Uterus (tissue), 4 donors: ENCODE results near the gene ABHD12B. TPM values are rescaled to one million over a fixed set of nuclear protein-coding genes. Genes with fewer than 3 reads are reported as not detected.

Experiments used
- DNase-seq, 2 donors: peaks; one replicate each; pipeline ENCODE4 v3.0.0-alpha.2; 2019 to 2020
- H3K27ac ChIP-seq, 2 donors: fragments of 200-600 bp; sonication (generic); 1 replicate in 1 of 2; 2 replicates in 1 of 2; pipeline ENCODE4 v1.5.1; 2016 to 2018
- H3K27me3 ChIP-seq, 2 donors: fragments of 200-600 bp; sonication (generic); one replicate each; pipeline ENCODE4 v1.5.1; 2018 to 2019; ENCODE audit warnings: control low read depth in 1 of 2
- H3K36me3 ChIP-seq, 2 donors: fragments of 200-600 bp; sonication (generic); one replicate each; pipeline ENCODE4 v1.5.1; 2019; ENCODE audit warnings: control low read depth in 1 of 2
- H3K4me1 ChIP-seq, 2 donors: fragments of 200-600 bp; sonication (generic); one replicate each; pipeline ENCODE4 v1.5.1; 2018 to 2019; ENCODE audit warnings: control low read depth in 1 of 2
- H3K4me3 ChIP-seq, 2 donors: fragments of 200-600 bp; sonication (generic); 1 replicate in 1 of 2; 2 replicates in 1 of 2; pipeline ENCODE4 v1.5.1; 2018 to 2019; ENCODE audit warnings: mild to moderate bottlenecking in 1 of 2
- H3K9me3 ChIP-seq, 2 donors: fragments of 200-600 bp; sonication (generic); one replicate each; pipeline ENCODE4 v1.5.1; 2019; ENCODE audit warnings: control low read depth in 1 of 2
- CTCF ChIP-seq, 4 experiments: fragments of 200-600 bp in 2 of 4; fragments of 450-650 bp in 2 of 4; sonication (generic) in 2 of 4; IDR thresholded peaks; one replicate each; pipeline ENCODE4 v1.5.1; 2016 to 2019; ENCODE audit warnings: antibody characterized with exemption in 4 of 4, mild to moderate bottlenecking in 2 of 4, moderate library complexity in 1 of 4
- POLR2A ChIP-seq, 2 donors: fragments of 450-650 bp; IDR thresholded peaks; one replicate each; pipeline ENCODE4 v1.6.1; 2016; ENCODE audit warnings: antibody characterized with exemption in 2 of 2, mild to moderate bottlenecking in 1 of 2, moderate library complexity in 1 of 2
- intact Hi-C: fragments of 100-400 bp; cut with DNase I; formaldehyde crosslinking; loops from one replicate; pipeline ENCODE4 v1.15.1; 2023; ENCODE audit warnings: low total_unique reads
- total RNA-seq, 4 donors: library from RNA; depleted of rRNA in 3 of 4; stranded (reverse); fragments of >200 nt in 3 of 4; gene quantifications; one replicate each; pipeline versions ENCODE4 v1.1.0 to v1.2.4, GENCODE V29; 2014 to 2023
- donor health status: DM: yes; HTN: yes; CAD: no.

ABHD12B gene
- total RNA-seq, 4 donors from 2014 or later, result not detected

- intact Hi-C loops, result no loop called here
- no peak for TF ChIP-seq CTCF (IDR thresholded peaks at IDR 0.05)
- no peak for TF ChIP-seq POLR2A (IDR thresholded peaks at IDR 0.05)
- H3K4me1 ChIP-seq, result no peaks in the 10 kb centered on the region
- no peaks in the 10 kb centered on the region for H3K36me3 ChIP-seq
- H3K27me3 ChIP-seq, result no peaks in the 10 kb centered on the region
- H3K9me3 ChIP-seq, result no peaks in the 10 kb centered on the region
- no peak overlapping the region for H3K4me3 ChIP-seq
- no peak for DNase-seq
- no peak overlapping the region for H3K27ac ChIP-seq
These were observed 37.0 kb upstream of the ABHD12B start for GRCh38 chr14:50834802-50835276.

- Histone ChIP-seq H3K9me3 (no peaks in the 10 kb centered on the region), H3K27ac (no peak overlapping the region), H3K36me3 (no peaks in the 10 kb centered on the region), H3K4me3 (no peak overlapping the region), H3K4me1 (no peaks in the 10 kb centered on the region), H3K27me3 (no peaks in the 10 kb centered on the region)
- intact Hi-C loops, result no loop called here
- TF ChIP-seq POLR2A (IDR thresholded peaks at IDR 0.05), result no peak
- TF ChIP-seq CTCF (IDR thresholded peaks at IDR 0.05), result no peak
- no peak for DNase-seq
These were observed 36.6 kb upstream of the ABHD12B start for GRCh38 chr14:50835280-50835679.

- Histone ChIP-seq H3K4me3 (no peak overlapping the region), H3K36me3 (no peaks in the 10 kb centered on the region), H3K27me3 (no peaks in the 10 kb centered on the region), H3K27ac (no peak overlapping the region), H3K4me1 (no peaks in the 10 kb centered on the region), H3K9me3 (no peaks in the 10 kb centered on the region)
- DNase-seq, result no peak
- no peak for TF ChIP-seq CTCF (IDR thresholded peaks at IDR 0.05)
- TF ChIP-seq POLR2A (IDR thresholded peaks at IDR 0.05), result no peak
- intact Hi-C loops, result no loop called here
These were observed 35.3 kb upstream of the ABHD12B start for GRCh38 chr14:50836515-50836914.

DNA sequence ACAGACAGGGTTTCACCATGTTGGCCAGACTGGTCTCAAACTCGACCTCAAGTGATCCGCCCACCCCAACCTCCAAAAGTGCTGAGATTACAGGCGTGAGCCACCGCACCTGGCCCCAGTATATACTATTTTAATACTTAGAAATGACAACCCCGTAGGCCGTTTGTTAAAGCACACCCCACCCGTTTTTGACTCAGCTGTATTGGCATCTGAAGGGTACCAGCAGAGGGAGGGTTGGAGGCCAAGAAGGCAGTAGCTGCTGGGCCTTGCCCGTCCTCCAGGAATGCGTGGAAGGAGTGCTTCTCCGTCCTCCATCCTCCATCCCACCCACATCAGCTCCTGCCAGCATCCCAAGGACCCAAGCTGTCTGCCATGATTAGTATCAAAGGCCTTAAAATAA is 34.6 kb upstream of the ABHD12B start:
- Histone ChIP-seq H3K4me3 (no peak overlapping the region), H3K9me3 (no peaks in the 10 kb centered on the region), H3K27me3 (no peaks in the 10 kb centered on the region), H3K4me1 (no peaks in the 10 kb centered on the region), H3K36me3 (no peaks in the 10 kb centered on the region), H3K27ac (no peak overlapping the region)
- intact Hi-C loops, result no loop called here
- DNase-seq, result no peak
- TF ChIP-seq CTCF (IDR thresholded peaks at IDR 0.05) (no peak), POLR2A (IDR thresholded peaks at IDR 0.05) (no peak)

DNA sequence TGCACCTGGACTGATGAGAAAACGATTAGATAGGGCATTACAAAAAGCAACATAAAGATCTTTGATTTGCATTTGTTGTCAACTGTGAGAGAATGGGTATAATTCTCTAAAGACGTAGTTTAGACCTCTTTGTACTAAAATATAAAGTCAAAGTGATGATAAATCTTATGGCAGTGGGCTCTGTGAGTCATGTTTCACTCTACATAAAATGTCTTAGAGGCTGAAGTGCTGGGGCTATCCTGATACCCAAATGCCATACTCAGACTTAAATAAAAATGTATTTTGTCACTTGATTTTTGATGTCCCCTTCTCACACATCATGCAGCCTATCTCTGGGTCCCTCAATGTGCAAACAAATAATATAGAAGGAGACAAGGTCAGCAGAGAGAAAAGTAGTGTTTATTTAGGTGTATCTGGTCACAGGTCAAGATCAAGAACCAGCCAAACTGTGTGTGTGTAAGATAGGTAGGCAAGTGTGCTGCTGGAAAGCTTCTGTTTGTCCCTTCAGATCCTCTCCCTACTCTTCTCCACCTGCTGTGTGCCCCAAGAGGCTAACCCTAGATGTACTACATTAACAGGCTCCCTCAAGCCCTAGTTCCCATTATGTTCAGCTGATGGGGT is 33.9 kb upstream of the ABHD12B start:
- no peak for DNase-seq
- intact Hi-C loops, result no loop called here

More for the DNA sequence above, 33.9 kb upstream of the ABHD12B start:
- Histone ChIP-seq H3K36me3 (no peaks in the 10 kb centered on the region), H3K27me3 (no peaks in the 10 kb centered on the region), H3K27ac (no peak overlapping the region), H3K4me1 (no peaks in the 10 kb centered on the region), H3K9me3 (no peaks in the 10 kb centered on the region), H3K4me3 (no peak overlapping the region)
- TF ChIP-seq POLR2A (IDR thresholded peaks at IDR 0.05) (no peak), CTCF (IDR thresholded peaks at IDR 0.05) (no peak)
